GM21619 (cell line): ENCODE results near the gene RTKN2.
"Not testable (repeated sequence)": the region's sequence is repeated elsewhere in the genome, so short reads cannot be mapped to it uniquely, and the experiment has no call there.

Experiments used
- ATAC-seq: cut with Tn5 transposase; IDR thresholded peaks from one replicate; pipeline ENCODE4 v1.9.1; 2021; ENCODE audit not compliant: unreplicated experiment

RTKN2 gene

GRCh38 chr10:62261666-62262065 is 7.0 kb downstream of the RTKN2 start:
- no peak for ATAC-seq

DNA sequence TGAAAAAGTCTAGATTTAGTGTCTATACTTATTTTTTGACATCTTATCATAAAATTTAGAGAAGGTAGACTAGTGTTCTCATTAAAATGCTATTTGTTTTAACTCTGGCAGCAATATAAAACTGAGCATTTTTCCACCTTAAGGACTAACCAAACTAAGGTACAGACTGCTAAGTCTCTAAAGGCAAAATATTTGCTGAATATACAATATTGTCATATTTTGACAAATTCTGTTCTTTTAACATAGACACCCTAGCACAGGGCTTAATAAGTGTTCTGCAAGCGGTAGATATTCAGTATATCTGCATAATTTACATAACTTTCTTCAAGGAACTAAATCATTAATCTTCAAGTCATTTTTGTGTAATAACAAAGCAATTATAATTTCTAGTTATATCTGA is 8.6 kb downstream of the RTKN2 start:
- no peak for ATAC-seq

- ATAC-seq = no peak
Measured at GRCh38 chr10:62259456-62259855, 9.2 kb downstream of the RTKN2 start.

DNA sequence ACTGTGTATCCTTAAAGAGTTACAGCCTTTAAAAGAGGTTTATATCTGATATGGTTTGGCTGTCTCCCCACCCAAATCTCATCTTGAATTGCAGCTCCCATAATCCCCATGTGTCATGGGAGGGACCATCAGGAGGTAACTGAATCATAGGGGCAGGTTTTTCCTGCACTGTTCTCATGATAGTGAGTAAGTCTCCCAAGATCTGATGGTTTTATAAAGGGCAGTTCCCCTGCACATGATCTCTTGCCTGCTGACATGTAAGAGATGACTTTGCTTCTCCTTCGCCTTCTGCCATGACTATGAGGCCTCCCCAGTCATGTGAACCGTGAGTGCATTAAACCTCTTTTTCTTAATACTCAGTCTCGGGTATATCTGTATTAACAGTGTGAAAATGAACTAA is 9.7 kb downstream of the RTKN2 start:
- ATAC-seq = no peak

GRCh38 chr10:62253704-62254103 is 14.9 kb downstream of the RTKN2 start:
- ATAC-seq = no peak

DNA sequence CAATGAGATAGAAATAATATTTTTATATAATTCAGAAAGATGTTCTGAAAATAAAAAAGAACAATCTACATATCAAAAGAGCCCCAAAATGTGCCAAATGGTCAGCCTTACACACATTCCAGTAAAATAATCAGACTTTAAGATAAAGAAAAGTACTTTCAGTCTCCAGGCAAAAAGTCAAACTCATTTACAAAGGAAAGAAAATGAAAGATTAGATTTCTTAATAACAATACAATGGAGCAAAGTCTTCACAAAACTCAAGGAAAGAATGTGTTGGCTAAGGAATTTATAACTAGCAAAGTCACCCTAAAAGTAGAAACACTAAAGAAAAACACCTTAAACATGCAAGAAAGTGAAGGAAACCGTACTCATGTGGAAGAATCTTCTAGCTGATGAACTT is 16.6 kb downstream of the RTKN2 start:
- no peak for ATAC-seq

DNA sequence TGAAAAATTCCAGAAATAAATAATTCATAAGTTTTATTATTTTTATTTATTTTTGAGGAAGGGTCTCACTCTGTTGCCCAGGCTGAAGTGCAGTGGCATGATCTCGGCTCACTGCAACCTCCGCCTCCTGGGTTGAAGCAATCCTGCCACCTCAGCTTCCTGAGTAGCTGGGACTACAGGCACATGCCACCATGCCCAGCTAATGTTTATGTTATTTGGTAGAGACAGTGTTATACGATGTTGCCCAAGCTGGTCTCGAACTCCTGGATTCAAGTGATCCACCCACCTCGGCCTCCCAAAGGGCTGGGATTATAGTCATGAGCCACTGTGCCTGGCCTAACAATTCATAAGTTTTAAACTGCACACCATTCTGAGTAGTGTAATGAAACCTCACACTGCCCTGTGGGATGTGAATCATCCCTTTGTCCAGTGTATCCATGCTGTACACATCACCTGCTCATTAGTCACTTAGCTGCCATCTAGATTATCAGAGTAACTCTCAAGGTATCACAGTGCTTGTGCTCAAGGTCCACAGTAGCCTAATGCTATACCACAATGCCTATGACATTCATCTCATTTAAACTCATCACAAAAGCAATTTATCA is 17.9 kb downstream of the RTKN2 start:
- no peak for ATAC-seq

DNA sequence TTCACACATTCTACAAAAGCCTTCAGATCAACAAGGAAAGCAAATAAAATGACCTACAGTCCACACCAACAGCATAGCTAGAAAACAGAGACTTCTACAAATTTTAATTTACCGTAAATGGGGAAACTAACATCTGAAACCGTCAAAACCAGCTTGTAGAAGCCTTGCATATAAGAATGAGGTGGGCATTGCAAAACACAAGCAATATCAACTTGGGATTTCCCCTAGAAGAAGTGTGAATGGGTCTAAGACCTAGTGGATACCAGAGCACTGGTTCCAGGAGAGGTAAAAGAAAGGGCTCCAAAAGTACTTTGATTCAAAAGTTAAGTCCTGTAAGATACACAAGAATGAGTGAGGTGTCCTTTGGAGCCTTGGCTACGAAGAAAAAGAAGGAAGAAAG is 18.7 kb downstream of the RTKN2 start:
- ATAC-seq = no peak

DNA sequence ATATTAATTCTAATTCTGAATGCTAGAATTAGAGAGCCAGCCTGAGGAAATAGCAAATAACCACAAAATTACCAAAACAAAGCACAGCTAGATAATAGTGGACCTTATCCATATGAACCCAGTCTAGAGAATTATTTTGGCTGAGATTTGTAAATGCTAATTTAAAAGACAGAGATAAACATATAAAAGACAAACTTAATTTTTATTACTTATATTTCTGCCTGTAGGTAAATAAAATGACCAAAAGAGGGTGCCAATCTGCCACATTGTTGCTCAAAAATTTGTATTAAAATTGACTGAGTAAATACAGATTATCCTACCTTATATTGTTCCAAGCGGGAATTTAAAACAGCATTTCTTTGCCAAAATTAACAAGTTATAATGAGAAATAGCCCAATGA is 20.2 kb downstream of the RTKN2 start:
- ATAC-seq = no peak

GRCh38 chr10:62244785-62245467 is 23.7 kb downstream of the RTKN2 start:
- peak; percentile 50 for ATAC-seq

- ATAC-seq = no peak
Measured at GRCh38 chr10:62244088-62244487, 24.6 kb downstream of the RTKN2 start.

- ATAC-seq = peak; percentile 48
Measured at GRCh38 chr10:62243647-62243997, 25.0 kb downstream of the RTKN2 start.

DNA sequence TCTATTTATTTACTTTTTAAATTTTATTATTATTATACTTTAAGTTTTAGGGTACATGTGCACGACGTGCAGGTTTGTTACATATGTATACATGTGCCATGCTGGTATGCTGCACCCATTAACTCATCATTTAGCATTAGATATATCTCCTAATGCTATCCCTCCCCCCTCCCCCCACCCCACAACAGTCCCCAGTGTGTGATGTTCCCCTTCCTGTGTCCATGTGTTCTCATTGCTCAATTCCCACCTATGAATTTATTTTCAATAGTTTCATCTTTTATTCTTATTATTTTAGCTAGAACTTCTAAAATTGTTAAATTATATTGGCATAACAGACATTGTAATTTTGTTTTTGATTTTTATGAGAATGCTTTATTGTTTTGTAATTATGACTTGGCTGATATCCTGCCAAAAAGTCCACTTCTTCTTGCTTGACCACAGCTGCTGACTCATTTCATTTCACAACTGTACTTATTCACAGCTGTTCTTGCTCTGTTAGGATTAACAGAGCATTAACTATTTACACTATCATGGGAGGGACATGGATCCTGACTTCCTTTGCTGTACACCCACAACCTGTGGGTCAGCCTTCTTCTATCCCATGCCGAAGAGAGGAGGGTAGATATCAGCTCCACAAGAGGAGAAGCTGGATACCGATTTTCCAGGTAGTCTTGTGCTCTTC is 25.5 kb downstream of the RTKN2 start:
- peak; percentile 91 for ATAC-seq

- ATAC-seq = not testable (repeated sequence)
Measured at GRCh38 chr10:62241521-62241920, 27.1 kb downstream of the RTKN2 start.

- ATAC-seq = no peak
Measured at GRCh38 chr10:62239994-62240393, 28.6 kb downstream of the RTKN2 start.

DNA sequence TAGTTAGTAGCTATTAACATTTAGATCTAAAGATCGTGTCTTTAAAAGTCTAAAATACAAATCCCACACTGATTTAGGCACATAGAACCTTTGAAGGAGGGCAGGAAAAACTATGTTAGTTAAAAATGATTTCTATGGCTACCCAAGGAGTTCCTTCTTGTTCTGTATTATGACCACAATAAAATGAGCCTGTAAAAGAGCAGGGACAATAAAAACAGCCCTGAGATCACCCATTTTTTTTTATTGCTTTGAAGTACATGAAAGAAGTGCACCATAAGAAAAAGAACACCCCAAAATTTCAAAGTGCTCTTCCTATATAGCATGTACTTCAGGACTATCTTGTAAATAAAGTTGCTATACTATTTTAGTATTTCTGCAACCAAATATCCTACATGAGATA is 29.8 kb downstream of the RTKN2 start:
- no peak for ATAC-seq

DNA sequence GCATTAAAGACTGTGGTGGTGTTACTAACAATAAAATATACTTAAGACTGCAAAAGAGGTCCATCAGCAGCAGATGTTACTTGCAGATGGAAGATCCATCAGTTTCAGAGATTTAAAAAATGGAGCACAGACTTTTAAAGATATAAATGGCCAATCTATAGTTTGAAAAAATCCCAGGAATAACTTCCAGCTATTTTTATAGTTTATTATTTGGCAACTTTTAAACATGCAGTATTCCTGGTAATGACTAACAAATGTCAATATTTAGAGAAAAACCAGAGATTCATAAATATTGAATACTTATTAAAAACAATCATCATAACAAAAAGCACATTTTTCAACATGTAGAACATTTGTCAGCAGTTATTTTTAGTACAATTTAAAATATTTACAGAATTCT is 30.7 kb downstream of the RTKN2 start:
- no peak for ATAC-seq

- ATAC-seq = no peak
Measured at GRCh38 chr10:62237506-62237905, 31.1 kb downstream of the RTKN2 start.

- ATAC-seq = no peak
Measured at GRCh38 chr10:62234077-62234605, 34.5 kb downstream of the RTKN2 start.

- no peak for ATAC-seq
Measured at GRCh38 chr10:62233356-62234076, 35.1 kb downstream of the RTKN2 start.

DNA sequence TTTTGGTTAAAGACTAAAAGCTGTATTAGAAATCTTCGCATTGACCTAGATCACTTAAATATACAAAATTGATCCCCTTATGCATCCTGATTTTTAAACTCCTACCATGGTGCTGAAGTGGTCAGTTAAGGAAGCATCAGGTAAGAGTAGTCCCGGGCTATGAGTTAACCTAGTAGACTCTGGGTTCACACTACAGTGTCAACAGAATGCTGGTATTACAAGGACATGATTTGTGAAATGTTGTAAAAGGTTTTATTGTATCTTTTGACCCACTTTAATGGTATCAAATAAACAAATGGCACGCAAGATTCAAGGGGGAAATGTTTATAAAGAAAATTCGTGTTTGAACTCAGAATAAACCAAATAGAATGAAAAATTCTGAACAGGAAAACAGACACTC is 36.8 kb downstream of the RTKN2 start:
- ATAC-seq = no peak

GRCh38 chr10:62231371-62231770 is 37.3 kb downstream of the RTKN2 start:
- no peak for ATAC-seq
